ENCODE results near the gene ZNF224. TPM values are rescaled to one million over a fixed set of nuclear protein-coding genes. Genes with fewer than 3 reads are reported as not detected.

The ZNF224 gene
- total RNA-seq, 4 donors from 2014 or later = 19.9 to 32.6 (median 30.0) TPM

- no peak for TF ChIP-seq CTCF (IDR thresholded peaks at IDR 0.05; ENCODE audit: low read depth)
Measured at GRCh38 chr19:44066305-44066704, 27.9 kb upstream of the ZNF224 start.

- no peak for TF ChIP-seq CTCF (IDR thresholded peaks at IDR 0.05; ENCODE audit: low read depth)
Measured at GRCh38 chr19:44069415-44069814, 24.7 kb upstream of the ZNF224 start.

- no peak for TF ChIP-seq CTCF (IDR thresholded peaks at IDR 0.05; ENCODE audit: low read depth)
Measured at GRCh38 chr19:44071824-44072542, 22.2 kb upstream of the ZNF224 start, which contains the start of gene ZNF284. Gene ZNF284, plus strand, starts transcription at chr19:44072159. Its CDS starts 4,231 bp downstream, at chr19:44076390.

GRCh38 chr19:44072543-44073401 is 21.4 kb upstream of the ZNF224 start:
- no peak for TF ChIP-seq CTCF (IDR thresholded peaks at IDR 0.05; ENCODE audit: low read depth)

GRCh38 chr19:44076325-44076724 is 17.8 kb upstream of the ZNF224 start:
- no peak for TF ChIP-seq CTCF (IDR thresholded peaks at IDR 0.05; ENCODE audit: low read depth)

- no peak for TF ChIP-seq CTCF (IDR thresholded peaks at IDR 0.05; ENCODE audit: low read depth)
Measured at GRCh38 chr19:44092108-44092507, 2.1 kb upstream of the ZNF224 start.

GRCh38 chr19:44107751-44108150 is 13.6 kb downstream of the ZNF224 start:
- no peak for TF ChIP-seq CTCF (IDR thresholded peaks at IDR 0.05; ENCODE audit: low read depth)

All from subcutaneous adipose tissue (tissue), 4 donors.